Inferior parietal cortex (tissue), 1 donor: Measurements from ENCODE around the gene PLA2G4E.

ENCODE experiments used
- DNase-seq: peaks from one replicate; pipeline ENCODE4 v3.0.0-alpha.2; 2016; ENCODE audit errors: extremely low spot score

PLA2G4E gene

GRCh38 chr15:42053914-42054313 lies 33.1 kb upstream of the PLA2G4E start:
- no peak for DNase-seq

DNA sequence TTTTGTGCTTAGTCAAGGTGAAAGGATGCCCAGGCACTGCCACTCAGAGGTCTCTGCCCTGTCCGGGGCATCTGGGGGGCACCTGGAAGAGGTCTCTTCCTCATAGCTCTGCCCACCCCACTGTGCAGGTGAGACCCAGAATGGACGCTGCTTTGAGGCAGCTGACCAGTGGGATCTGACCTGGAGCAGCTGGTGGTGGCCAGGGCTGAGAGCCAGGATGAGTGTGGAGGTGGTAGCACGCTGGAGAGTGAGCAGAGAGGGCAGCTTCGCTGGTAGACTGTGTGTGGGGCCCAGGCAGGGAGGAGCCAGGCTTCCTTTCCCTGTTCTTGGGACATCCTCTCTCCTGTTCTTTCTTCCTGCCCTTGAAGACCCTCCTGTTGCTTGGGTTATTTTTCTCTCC lies 32.2 kb upstream of the PLA2G4E start:
- no peak for DNase-seq

DNA sequence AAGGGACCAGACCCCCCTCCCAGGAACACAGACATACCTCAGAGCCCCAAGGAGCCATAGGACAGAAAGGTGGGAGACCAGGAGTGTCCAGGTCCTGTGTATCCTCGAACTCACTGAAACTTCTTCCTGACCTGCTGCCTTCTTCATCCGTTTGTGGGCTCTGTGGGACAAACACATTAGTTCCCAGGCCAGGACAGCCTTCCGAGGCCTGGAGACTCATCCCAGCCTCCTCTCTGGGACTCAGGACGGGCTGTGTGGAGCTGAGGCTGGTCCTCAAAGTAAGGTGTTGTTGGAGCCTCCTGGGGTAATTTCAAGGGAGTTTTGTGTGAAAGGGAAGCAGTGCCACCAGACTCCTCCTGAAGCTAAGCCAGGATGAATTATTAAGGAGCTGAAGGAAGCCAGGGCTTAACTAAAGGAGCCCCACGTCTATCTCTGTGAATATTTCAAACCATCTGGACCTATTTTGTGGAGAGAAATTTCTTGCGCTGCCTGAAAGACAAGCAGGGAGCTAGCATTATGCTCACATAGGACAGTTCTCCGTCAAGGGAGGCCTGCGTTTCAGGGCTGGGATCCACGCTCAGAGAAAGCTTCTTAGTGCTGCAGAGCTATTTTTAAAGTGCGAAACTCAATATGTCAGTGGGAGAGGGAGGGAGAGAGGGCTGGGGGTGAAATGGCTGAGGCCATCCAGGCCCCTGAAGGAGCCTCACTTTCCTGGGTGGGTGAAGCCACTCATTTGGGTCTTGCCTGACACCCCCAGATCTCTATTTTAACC lies 29.8 kb upstream of the PLA2G4E start:
- DNase-seq: no peak

DNA sequence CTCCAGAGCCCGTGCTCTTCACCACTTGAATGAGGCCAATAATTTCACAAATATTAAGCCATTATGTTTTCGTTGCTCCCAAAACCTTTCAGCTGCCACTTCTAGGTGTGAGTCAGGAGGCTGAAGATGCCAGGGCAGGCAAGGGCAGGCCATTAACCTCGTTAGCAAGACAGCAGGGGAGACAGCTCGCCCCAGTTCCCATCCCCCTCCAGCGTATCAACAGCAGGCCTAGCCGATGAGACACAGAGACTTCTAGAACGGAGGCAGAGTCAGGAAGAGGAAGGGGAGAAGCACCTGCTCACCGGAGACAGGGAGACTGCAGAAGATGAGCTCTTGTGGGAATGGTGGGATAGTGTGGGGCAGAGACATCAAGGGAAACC lies 28.0 kb upstream of the PLA2G4E start:
- DNase-seq: no peak

- DNase-seq: no peak
Observed at GRCh38 chr15:42048080-42048820, 27.4 kb upstream of the PLA2G4E start.

- no peak for DNase-seq
Observed at GRCh38 chr15:42046597-42046996, 25.8 kb upstream of the PLA2G4E start.

DNA sequence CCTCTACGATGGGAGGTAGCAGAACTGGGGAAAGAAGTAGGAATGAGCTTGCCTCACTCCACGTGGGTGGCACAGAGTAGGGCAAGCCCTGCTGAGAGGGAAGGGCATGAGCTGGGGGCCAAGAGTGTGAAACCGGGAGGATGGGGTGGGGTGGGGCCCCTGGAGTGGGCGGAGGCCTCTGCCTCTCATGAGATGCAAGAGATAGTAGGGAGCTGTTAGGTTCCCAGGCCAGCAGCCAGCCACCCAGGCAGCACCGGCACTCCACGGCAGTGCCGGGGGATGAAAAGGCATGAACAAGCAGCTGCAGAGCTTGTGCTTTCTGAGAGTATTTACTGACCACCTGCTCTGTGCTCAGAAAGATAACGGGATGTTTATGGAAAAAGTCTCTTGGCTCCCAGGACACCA lies 24.4 kb upstream of the PLA2G4E start:
- DNase-seq: no peak

- DNase-seq: no peak
Observed at GRCh38 chr15:42042602-42043400, 22.0 kb upstream of the PLA2G4E start.

DNA sequence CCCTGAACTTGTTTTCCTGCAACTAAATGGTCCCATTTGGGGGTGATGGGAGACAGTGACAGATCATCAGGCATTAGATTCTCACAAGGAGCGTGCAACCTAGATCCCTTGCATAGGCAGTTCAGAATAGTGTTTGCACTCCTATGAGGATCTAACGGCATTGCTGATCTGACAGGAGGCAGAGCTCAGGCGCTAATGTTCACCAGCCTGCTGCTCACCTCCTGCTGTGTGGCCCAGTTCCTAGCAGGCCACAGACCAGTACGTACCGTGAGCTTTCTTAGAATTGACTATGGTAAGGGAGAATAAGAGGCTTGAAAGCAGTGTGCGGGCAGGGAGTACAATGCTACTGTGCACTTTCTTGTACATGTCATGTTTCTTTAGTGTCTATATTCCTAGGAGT lies 17.6 kb upstream of the PLA2G4E start:
- no peak for DNase-seq

- DNase-seq: no peak
Observed at GRCh38 chr15:42037656-42038055, 16.8 kb upstream of the PLA2G4E start.

DNA sequence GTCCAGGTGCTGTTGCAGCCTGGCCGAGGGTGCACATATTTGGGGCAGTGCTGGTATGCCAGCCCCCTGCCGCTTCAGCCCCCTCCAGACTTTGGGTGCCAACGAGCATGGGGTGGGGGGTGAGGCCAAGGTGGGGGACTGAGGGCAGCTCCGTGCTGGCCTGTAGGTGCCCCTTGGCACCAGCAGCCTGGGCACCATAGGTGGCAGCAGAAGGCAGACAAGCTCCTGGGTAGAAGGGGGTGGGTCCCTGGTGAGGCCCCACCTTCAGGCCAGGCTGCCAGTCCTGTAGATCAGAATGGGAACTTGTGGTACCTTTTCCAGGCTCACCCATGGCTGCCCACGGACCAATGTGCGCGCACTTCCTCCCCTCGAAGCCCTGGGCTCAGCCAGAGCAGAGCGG lies 16.1 kb upstream of the PLA2G4E start:
- no peak for DNase-seq

GRCh38 chr15:42036112-42036905 lies 15.5 kb upstream of the PLA2G4E start:
- DNase-seq: no peak

GRCh38 chr15:42035435-42035761 lies 14.6 kb upstream of the PLA2G4E start:
- no peak for DNase-seq

DNA sequence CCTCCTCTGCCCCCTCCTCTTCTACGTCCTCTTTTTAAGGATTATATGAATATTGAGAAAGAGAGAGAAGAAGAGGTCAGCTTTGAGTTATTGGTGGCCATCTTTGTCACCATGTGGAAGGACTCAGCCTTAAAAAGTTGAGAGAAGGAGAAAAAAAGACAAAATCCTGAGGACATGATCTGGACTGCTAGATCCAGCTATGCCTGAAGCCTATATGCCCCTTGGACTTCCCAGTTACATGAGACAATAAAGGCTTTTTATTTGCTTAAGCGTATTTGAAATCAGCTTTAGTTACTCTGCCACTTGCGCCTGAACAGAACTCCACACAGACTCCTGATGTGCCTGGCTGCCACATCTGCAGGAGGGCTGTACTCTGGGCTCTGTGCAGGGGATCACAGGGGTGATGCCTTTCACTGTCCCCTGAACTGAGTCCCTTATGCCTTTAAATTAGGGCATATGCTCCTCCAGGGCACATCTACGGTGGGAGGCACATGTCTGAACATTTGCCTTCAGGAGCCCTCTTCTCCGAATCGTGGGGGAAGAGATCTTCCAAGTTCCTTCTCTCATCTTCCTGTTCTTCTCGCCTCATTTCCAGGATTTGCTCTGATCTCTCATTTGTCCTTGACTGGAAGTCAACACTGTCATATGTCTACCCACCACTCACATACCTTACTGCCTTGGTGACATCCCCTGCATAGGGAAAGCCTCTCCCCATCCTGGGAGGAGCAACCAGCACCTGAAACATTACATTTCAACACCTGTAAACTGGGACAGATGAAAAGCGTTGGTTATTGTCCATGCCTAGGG lies 14.0 kb upstream of the PLA2G4E start:
- DNase-seq: no peak

DNA sequence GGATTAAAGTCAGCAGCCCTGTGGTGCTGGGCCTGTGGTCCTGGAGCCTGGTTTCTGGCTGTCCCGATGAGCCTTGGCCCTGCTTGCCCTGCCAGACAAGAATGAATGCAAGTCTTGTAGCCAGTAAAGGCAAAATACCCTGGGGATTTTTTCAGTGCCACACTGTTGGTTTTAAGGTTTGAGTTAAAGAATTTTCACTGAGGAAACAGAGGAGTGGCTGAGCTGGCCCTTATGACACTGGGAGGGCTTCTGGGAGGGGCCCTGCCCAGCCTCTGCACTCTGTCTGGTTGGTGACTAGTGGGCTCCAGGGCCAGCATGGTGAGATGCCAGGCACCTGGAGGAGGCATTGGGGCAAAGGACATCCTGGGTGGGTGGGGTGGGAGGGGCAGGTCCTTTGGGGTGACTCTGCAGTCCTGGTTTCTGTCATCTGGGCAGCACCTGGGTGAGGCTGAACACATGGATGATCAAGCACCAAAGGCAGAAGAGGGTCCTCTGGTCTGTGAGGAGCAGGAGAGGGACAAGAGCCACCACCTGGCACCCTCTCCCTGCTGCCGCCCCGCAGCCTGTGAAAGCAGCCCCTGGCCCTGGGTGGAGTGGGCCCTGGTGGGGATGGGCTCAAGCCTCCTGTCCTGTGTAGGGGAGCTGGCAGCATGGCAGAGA lies 12.5 kb upstream of the PLA2G4E start:
- DNase-seq: no peak

DNA sequence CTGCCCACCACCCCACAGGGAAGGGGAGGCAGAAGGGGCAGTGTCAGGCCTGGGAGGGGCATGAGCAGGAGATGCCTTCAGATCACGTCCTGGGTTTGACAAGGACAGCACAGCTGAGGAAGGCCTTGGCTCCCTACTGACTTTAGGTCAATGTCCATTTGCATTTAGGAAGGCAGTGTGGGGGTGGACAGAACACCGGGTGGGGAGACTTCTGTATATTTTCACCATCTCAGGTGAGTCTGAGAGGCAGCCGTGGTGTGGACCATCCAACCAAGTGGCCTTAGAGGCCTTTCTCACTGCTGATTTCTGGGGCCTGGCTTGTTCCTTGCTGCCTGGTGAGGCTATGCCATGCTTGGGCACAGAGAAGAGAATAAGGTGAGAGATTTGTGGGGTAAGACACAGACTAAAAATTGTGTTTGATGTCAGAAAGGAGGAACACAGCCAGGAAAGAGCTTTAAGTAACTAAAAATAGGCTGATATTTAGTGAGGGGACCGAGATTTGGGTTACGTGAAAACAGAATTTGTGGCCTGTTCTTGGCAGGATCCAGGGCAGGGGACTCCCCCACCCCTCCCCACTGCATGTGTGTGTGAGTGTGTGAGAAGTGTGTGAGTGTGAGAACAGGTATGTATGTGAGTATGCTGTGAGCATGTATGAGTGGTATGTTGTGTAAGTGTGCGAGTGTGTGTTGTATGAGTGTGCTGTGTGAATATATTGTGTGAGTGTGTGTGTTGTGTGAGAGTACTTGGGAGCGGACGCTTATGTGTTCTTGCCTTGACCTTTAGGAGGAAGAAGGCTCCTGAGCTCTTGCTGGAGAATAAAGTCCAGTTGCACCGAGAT lies 11.8 kb upstream of the PLA2G4E start:
- DNase-seq: no peak

- no peak for DNase-seq
Observed at GRCh38 chr15:42031198-42031915, 10.5 kb upstream of the PLA2G4E start.

DNA sequence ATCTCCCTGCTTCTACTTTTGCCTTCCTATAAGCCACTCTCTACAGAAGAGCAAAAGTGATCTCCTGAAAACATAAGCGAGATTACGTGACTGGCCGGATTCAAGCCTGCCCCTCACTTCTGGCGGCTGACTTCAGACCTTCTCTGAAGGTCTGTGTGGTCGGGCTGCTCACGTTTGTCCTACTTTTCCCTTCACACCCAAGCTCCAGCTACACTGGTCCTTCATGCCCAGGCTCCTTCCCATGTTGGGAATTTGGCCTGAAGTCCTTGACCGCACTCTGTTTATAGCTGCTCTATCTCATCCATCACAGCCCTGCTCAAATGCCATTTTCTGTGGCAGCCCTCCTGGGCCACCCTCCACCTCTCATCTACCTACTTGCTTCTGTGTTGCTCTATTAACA lies 6.7 kb upstream of the PLA2G4E start:
- DNase-seq: no peak

DNA sequence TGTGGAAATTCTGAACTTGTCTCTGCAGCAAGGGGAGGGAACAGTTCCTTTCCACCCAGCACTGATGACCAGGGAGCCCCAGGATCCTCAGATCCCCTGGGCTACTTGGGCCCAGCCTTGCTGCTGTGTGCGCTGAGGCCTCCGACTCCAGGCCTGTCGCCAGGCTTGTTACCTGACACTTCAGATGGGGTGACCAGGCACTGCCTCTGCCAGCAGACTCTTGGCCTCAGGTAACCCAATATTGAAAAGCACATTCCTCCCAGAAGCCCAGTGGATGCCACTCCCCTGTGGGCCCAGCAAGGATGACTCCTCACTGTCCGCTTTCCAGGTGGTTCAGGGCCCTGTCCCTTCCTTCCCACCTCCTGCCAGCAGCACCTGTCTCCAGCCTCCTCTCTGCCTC lies 3.5 kb upstream of the PLA2G4E start:
- DNase-seq: no peak
